GM18868 (cell line): ENCODE data around the gene UNC13C.
"Not testable (repeated sequence)": the region's sequence is repeated elsewhere in the genome, so short reads cannot be mapped to it uniquely, and the experiment has no call there.

ENCODE experiments used
- ATAC-seq: cut with Tn5 transposase; IDR thresholded peaks from one replicate; pipeline ENCODE4 v1.9.1; 2021; ENCODE audit warnings: mild to moderate bottlenecking, moderate library complexity; ENCODE audit not compliant: unreplicated experiment

The UNC13C gene

GRCh38 chr15:54450288-54450687 lies 472.0 kb downstream of the UNC13C start:
- not testable (repeated sequence) for ATAC-seq

GRCh38 chr15:54456413-54456812 lies 478.2 kb downstream of the UNC13C start:
- ATAC-seq = no peak

GRCh38 chr15:54462511-54462913 lies 484.3 kb downstream of the UNC13C start:
- no peak for ATAC-seq

DNA sequence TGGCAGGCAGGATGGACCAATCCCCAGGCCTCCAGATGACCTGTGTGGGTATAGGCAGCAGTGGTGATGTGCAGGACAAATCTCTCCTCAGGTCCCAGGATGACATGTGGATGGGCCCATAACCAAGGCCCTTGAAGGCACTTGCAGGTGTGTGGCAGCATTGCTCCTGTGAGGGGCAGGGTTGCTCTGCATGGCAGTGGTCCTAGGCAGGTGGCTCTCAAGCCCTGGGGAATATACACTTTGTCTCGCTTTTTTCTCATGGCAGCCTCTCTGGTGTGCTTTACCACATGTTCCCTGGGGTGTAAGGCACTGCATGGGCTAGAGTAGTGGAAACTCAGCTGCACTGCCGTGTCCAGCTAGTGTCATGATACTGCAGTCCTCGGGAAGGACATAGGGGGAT lies 503.6 kb downstream of the UNC13C start:
- ATAC-seq = peak; percentile 88

DNA sequence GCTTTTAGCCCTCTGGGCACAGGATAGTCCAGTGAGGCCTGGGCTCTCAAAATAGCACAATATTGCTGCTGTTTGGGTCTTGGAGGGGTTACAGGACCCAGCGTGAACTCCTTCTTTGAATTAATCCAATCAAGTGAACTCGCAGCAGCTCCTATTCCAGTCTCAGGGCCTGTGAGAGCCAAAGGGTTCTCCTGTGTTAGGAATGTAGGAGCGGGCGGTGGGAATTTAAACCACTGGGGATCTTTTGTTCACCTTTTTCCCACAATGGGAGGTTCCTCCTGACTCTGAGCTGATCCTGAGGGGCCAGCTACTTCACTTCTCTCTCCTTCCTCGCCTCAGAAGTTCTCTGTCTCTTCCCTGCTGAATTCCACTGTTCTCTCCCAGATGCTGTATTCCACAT lies 504.0 kb downstream of the UNC13C start:
- no peak for ATAC-seq

- no peak for ATAC-seq
Measured at GRCh38 chr15:54500330-54500729, 522.1 kb downstream of the UNC13C start.

DNA sequence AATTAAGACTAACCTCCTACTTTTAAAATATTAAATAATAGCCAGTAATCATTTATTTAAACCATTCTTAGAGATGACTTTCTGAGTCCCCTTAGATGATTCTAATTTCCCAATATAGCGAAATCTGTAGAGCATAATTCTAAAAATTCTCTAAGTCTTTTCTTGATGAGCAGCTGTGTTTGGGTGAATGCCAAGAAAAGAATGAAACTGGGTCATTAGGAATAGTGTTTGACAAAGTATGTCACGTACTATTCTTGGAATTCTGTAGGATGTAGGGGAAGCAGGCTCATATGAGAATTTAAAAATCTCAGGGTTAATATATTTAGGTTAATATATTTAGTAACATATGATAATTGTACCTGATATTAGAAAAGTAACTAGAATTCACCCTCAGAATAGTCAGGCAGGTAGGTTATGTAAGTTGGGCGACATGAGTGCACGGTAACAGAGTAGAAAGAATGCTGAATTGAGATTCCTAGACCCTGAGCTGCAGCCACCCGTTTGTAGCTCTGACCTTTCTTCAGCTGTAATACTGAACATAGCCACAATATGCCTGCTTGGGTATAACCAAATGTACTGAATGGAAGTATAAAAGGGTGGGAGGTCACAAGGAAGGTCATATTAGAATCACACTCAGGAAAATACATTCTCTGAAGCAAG lies 524.3 kb downstream of the UNC13C start:
- no peak for ATAC-seq

DNA sequence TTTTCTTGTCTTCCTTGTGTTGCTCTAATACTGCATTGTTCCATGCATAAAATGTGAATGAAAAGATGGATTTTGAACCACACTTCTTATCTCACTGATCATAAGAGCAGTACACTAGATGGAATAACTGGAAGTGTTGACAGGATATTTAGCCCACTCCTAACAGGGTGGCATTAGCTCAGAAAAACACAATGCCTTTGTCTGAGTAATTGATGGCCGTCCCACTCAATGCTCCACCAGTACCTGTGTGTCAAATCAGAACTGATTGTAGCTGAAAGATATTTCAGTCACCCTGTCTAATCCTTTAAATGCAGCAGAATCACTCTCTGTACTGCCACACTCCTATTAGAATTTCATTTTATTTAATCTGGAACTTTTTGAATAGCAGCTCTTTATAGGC lies 526.5 kb downstream of the UNC13C start:
- ATAC-seq = peak; percentile 51

DNA sequence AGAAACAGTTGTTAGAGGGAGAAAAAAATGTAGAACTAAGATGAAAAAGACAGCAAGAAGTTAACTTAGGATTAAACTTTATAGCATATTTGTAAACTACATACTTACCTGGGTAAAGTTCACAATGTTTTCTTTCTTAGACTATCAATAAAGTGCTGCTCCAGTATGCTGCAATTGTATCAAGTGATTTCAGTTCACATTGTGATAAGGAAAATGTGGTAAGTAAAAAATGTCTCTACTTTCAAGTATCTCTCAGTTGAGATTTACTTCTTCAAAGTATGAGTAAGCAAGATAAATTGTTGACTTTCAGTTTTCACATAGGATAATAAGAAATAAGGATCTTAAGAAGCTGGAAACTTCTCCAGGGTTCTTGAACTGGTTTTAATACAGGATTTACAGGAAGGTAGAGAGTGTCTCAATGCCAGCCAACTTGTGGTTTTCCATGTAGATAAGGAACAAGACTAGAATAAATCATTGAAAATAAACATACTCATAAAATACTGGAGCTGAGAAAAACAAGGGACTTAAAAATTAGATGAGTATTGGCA lies 528.8 kb downstream of the UNC13C start:
- ATAC-seq = peak; percentile 42

- no peak for ATAC-seq
Measured at GRCh38 chr15:54514601-54515000, 536.4 kb downstream of the UNC13C start.

GRCh38 chr15:54515664-54516582 lies 537.7 kb downstream of the UNC13C start:
- peak; percentile 47 for ATAC-seq

DNA sequence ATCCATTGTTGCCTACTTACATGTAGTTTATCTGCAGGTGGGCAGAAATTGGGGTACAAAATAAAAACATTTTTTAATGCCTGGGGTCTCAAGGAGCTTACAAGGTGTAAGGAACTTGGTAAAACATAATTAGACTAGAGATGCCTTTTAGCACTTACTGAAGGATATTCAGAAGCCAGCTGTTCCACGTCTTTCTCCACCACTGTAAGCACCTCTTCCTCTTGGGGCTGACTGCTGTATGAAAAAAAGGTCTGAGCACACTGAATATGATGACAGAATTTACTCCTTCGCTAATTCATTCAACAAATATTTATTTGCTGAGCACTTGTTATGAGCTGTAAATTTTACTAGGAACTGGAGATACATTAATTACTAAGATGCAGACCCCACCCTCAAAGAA lies 539.1 kb downstream of the UNC13C start:
- ATAC-seq = no peak

GRCh38 chr15:54518156-54518882 lies 540.1 kb downstream of the UNC13C start:
- ATAC-seq = peak; percentile 33

DNA sequence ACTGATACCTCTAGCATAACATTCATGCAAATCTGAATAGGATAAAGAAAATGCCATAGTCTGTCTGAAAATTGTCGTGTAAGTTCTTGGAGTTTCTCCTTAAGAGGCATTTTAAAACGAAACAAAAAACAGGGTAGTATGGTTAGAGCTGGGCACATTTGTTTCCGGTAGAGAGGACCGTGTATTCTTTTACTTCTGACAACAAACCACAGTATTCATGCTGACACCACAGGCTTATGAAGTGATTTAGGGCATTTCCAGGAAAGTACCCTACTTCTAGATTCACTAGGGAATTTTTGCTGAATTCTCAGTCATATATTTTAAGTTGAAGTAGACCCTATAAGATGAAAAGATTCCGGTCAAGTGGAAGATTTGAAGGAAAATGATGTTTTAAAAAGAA lies 541.3 kb downstream of the UNC13C start:
- peak; percentile 84 for ATAC-seq

GRCh38 chr15:54520616-54521015 lies 542.4 kb downstream of the UNC13C start:
- no peak for ATAC-seq

DNA sequence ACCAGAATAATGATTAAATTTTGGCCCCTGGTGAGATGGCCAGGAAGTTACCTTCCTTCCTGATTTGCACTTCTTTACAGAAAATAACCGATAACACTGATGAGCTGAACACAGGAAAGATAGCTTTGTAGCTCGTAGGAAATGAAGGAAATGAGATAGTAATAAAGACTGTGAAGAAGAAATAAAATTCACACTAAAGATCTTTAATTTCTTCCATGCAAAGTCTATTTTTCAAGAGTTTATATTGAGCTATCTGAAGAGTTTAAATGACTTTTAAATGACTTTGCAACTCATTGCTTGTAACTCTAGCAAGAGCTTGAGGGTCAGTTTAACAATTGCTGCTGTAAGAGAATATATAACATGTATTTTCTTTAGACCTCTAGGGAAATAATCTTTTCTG lies 543.0 kb downstream of the UNC13C start:
- ATAC-seq = no peak

GRCh38 chr15:54528021-54528420 lies 549.8 kb downstream of the UNC13C start:
- ATAC-seq = no peak

DNA sequence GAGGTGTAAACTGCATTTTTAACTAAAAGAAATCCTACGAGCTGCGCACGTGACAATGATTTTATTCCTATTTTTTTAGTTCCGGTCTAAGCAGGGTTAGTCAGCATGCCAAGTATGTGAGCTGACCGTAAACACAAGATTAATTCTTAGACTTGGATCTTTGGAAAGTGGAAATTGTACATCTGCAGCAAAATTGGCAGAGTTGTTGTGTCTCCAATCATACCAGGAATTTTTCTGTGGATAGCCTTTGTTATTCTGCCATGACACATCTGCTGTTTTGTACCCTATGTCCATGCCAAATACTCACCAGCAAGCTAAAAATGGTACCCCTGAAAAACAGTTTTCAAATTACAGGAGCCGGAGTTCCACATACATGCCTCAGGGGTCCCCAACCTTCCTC lies 562.5 kb downstream of the UNC13C start:
- no peak for ATAC-seq

DNA sequence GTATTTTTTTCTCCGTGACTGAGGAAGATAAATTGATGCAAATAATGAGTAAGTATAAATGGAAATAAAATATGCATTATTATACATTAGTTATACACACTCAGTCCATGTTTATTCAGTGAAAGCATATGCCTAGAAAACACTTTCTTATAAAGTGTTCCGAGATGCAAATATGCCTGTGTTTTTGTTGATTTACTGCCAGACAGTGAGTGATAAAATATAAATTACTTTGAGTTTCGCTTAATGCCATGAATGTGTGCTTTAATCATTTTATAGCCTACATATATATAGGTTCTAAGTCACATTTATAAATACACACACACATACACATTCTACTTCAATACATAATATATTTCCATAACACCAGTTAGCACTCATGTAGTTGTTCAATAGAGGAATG lies 569.2 kb downstream of the UNC13C start:
- ATAC-seq = no peak

DNA sequence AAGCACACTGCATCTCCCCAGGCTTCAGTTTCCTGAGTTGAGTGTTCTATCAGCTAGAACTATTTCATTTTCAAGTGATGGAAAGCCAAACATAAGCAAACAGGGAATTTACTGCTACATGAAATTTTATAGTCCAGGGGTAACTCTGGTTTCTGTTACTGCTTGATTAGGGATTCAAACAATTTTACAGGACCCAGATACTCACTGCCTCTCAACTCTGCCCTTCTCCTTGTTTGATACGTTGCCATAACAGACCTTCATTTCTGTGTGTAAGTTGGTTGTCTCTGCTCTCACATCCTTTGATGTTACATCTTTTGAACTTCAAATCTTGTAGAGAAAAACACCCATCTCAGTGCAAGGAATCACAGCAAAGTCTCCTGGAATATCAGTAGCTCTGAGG lies 572.7 kb downstream of the UNC13C start:
- ATAC-seq = no peak

DNA sequence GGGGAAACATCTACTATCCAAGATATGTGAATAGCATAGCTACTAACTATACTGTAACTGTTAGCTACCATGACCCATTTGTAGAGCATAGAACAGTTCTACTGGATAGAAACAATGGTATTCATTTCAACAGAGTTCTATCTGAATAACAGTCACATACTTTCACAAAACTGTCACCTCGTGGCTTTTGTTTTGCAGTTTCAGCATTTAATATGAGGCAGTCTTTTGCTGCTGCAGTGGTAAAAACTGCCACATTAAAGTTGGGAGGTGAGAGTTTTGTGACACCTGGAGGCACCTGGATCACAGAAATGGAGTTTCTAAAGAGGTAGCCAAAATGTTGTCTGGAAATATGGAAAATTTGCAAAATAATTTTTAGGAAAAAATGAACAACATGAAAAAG lies 578.0 kb downstream of the UNC13C start:
- ATAC-seq = no peak
